GM18526 (cell line): ENCODE measurements around the gene UVRAG.

Experiments
- POLR2A ChIP-seq: IDR thresholded peaks from 3 replicates; pipeline ENCODE4 v1.6.1; 2011; ENCODE audit not compliant: insufficient read length; ENCODE audit errors: extremely low read depth

Gene UVRAG

DNA sequence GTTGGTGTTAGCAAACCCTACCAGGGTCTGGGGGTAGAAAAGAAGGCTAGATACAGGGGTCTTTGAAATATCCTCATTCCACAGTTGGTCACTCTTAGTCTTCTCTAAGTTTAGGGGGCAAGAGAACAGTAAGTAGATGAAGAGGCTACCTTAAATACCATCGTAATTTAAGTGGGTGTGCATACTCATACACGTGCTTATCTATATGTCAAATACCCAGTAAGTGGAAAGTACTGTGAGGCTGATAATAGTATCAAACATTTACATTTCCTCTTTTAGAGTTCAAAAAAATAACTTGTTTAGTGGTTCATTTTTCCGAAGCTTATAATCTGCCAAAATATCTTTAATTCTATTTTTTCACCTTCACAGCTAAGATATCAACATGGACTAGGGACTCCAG is 300.5 kb downstream of the UVRAG start:
- no peak for TF ChIP-seq POLR2A

DNA sequence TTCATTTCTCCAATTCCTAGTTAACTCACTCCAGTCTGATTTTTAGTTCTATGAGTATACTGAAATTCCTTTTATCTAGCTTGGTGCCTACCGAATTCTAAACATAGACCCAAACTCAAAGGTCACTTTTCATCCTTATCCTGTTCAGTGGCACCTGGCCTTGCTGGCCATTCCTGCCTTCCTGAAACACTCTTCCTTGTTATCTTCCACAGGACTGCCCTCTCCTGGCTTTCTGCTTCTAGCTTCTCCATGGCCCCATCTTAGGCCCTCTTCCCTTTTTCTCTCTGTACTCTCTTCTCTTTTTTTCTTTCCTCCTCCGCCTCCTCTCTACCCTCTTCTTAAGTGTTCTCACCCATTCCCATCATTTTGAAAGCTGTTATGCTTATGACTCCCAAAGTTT is 304.0 kb downstream of the UVRAG start:
- TF ChIP-seq POLR2A, result no peak

DNA sequence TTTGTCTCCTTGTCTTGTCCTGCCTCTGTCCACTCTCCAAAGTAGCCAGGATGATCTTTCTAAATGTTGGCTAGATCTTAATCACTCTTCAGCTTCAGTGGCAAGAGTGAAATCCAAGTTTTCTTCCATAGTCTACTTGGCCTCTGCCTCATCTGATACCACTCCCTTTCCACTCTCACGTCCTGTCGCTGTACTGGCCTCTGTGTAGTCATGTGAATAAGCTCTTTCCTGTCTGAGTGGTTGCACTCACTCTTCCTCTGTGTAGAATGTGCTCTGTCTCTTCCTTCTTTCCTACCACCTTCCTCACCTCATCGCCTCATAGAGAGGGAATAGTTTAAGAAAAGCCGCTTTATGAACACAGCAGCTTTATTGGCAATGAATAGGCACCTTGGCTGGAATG is 304.8 kb downstream of the UVRAG start:
- no peak for TF ChIP-seq POLR2A

DNA sequence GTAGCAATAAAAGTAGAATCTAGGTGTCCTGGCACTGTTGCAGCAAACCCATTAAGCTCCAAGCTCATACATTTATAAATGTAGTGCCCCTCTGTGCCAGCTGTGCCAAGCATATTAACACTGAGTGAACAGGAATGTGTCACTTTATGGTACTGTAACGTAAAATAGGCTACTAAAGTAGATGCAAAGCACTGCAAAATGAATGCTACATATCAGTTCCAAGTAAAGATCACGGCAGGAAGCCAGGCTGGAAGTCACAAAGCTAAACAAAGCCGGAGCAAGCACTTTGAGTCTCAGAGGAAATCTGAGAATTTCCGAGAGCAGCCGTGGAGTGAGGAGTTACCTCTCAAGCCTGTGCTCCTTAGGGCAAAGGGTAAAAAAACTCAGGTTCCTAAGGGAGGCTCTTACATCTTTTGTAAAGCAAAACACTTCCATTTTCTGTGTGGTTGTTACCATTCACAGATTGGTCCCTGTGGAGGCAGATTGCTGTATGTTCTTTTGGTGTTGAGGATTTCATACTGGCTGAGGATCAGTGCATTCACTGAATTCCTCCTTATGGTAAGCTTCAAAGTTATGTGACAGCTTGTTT is 305.6 kb downstream of the UVRAG start:
- TF ChIP-seq POLR2A, result no peak

DNA sequence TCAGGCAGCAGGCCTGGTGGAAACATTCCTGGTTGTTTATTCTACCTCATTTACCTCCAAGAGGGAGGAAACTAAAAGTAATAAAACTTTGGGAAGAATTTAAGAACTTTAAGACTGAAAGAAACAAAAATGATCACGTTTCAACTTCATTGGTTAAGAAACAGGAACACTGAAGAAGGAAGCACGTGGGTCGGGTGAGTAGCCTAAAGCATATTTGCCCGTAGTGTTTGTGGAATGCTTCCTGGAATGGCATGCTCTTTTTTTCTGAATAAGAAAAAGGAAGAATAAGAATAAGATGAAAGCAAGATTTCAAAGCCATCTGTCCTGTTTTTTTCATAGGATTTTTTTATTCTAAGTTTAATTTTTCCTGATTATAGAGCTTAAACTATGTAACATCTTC is 308.2 kb downstream of the UVRAG start:
- no peak for TF ChIP-seq POLR2A

DNA sequence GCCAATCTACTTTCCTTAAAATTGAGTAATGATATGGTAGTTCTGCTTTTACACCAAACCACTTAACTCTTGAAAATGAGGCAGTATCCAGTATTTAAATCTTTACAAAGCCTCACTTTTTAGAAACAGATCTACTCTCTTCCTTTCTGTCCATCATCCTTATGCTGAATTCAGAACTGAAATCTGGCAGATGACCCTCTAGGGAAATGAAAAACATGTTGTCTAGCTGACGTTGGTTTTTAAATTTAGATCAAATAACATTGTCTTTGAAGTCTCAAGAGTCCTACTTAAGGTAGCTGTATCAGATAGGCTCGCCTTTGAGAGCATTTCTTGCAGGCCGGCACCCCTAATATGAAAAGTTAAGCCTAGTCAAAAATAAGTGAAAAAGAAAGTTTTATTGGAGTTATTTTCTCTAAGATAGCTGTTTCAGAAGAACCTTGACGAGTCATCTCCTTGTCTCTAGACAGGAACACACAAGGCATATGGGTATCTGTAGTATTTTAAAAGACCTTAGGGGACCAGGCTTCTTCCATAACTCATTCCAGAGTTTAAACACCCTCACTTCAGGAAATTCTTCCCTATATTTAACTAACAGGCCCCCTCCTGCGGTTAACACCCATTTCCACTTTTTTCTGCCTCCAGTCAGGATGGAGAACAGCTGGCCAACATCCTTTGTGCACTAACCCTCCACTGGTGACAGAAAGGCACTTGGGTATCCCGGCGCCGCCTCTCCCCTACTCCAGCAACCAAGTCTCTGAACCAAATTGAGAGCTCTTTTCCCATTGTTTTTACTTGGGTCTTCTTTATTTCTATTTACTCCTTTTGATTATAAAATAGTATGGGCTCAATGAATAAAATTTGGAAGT is 310.1 kb downstream of the UVRAG start:
- no peak for TF ChIP-seq POLR2A

DNA sequence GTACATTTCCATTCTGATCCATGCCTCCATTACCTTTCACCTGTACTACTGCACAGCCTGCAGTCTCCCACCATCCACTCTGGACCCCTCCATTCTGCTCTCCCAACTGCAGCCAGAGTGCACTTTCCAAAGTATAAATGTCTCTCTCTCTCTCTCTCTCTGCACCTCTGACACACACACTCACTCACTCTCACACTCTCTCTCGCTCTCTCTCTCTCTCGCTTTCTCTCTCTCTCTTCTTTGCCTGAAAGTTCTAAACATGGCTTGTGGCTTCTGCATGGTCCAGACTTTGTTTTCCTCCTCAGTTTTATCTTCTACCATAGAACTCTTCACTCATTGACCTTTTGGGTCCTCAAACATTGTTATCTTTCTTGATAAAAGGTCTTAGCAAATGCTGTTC is 314.7 kb downstream of the UVRAG start:
- TF ChIP-seq POLR2A, result no peak

DNA sequence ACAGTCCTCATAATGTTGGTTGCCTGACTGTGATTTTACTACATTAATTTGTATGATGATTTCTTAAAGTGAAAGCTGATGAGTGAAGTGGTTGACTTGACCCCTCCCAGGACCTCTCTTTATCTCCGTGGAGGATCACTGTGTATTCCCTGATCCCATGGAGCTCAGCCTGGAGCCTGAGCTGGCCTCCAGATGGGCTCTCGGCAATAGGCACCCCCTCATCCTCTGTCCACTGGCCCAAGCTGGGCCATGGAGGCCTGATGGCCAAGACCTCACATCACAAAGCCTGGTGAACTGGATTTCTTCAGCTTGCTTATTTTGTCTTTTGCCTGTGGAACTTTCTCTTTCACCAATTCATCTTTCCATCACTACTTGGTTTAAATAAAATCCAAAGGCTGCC is 316.1 kb downstream of the UVRAG start:
- no peak for TF ChIP-seq POLR2A

DNA sequence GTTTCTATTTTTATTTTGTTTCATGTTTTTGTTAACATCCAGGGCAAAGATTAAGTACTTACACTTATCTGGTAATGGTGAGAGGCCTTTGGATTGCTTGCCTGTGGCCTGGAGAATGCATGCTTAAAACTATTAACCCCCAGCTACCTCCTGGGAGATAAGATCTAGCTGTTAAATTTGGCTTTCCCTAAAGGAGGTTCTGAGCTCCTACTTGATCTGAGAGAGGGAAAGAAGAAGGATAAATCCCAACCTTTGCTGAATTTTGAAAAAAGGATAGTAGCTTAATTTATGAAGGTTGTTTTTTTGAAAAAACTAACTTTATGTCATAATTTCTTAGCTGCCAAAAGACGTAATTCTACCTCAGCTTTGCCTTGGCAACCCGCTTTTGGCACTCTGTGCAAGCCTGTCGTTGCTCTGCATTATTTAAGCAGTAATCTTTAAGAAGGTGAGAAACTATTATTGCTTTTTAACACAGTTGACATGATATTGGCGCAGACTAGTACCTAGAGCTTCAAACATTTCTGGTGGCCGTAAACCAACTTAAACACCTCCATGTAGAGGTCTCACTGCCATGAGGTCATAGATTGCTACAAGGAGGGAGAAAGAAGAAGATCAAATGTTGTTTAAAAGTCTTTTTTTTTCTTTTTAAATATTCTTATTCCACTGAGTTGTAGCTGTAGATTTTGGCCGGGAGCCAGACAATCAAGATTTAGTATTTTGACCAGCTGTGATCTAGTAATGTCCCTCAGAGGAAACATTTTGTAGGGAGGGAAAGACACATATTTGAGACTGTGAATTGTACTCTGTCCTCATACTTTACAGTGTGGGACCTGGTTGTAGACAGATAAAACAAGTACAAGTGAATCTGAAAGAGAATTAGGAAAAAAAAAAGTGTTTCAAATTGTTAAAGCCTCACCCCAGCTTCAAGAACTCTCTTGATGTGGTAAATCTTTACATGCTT is 316.9 kb downstream of the UVRAG start:
- TF ChIP-seq POLR2A, result no peak

DNA sequence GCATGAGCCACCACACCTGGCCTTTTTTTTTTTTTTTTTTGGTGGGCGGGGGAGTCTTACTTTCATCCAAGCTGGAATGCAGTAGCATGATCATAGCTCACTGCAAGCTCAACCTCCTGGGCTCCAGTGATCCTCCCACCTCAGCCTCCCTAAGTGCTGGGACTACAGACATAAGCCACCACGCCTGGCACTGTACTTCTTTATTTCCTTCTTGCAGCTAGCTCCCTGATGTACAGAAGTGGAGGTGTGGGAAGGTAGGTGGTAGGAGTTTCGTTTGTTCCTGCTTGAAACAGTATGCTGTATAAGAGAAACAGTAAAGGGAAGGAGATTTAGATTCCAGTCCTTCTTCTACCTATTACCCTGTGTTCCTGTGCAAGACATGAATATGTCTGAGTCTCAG is 319.2 kb downstream of the UVRAG start:
- TF ChIP-seq POLR2A, result no peak

DNA sequence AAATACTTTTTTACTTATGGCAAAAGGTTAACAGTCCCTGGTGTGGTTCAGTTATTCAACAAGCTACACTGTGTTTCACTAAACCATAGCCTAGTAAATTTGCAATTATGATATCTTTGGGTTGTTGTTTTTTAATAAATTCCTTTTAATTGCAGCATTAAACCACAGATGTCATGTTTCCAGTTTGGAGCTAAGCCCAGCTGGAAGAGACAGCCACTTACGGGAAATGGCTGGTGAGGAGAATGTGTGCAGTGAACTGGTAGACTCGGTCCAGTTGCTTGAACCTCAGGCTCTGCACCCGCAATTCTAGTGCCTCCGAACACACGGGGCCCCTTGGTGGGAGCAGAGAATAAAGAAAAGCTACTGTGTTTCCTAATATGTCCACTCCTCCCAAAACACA is 320.5 kb downstream of the UVRAG start:
- TF ChIP-seq POLR2A, result no peak

DNA sequence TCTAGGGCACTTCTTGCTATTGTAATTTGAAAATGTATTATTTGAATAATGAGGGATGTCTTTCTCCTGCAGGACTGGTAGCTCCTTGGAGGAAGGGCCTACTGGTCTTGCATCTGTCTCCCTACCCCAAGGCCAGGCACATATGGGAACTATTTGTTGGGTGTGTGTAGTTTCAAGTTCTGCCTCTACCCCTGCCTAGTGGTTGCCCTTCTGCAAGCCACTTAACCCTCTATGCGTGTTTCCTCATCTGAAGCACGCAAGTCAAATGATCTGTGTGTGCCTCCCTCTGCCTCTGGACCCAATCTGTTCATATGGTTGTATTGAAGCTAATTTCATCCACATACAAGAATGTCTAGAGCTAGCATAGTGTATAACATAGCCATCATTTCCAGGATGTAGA is 324.3 kb downstream of the UVRAG start:
- TF ChIP-seq POLR2A, result no peak

DNA sequence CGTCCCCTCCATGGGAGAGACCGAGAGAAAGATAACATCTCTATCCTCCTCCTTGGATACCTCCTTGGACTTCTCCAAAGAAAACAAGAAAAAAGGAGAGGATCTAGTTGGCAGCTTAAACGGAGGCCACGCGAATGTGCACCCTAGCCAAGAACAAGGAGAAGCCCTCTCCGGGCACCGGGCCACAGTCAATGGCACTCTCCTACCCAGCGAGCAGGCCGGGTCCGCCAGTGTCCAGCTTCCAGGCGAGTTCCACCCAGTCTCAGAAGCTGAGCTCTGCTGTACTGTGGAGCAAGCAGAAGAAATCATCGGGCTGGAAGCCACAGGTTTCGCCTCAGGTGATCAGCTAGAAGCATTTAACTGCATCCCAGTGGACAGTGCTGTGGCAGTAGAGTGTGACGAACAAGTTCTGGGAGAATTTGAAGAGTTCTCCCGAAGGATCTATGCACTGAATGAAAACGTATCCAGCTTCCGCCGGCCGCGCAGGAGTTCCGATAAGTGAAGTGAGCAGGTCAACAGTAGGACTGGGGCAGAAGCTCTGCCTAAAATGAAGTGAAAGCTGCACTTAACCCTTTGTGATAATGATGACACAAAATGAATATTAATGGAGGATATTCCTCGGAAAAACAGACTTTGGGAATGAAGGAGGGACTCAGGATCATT is 326.0 kb downstream of the UVRAG start:
- TF ChIP-seq POLR2A, result no peak

DNA sequence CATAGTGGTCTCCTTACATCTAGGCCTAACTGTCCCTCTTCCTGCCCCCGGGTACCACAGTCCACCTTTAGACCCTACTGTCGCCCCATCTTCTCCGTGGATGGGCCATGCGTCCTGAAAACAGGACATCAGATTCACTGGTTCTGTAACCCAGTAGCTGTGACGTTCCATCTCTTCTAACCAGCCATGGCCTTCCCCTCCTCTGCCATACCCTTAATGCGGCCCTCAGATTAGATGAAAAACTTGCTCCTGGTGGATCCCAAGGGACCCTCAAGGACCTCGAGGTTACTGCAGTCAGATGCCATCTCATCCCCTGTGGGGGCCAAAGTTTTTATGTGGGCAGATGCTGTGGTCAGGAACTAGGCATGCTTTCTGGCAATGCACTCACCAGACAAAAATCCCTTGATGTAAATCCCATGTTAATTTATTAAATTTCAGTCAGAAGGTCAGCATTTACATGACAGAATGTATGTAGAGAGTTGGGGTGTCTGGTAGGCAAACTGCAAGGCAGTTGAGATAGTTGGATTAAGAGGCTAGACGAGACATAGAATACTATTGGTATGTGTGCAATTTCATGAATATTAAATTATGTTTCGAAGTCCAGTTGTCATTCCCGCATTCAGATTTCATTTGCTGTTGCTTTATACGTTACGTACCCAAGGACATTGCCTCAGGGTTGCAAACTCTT is 327.0 kb downstream of the UVRAG start:
- TF ChIP-seq POLR2A, result no peak

DNA sequence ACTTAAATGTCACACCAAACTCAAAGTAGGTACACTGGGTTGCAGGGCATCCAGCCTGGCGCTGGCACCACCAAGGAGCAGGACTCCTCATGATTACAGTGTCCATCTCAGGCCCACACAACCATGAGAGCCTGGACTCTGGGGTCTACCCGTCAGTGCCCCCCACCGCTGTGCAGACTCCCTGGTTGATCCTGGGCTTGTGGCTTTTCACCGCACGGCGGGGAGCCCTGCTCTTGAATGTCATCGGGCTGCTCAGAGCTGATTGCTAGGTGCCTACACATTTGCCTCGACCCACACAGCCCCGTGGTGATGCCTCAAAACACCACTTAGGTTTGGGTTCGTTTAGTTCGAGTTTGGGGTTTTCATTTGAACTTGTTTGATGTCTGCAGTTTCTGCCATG is 328.3 kb downstream of the UVRAG start:
- TF ChIP-seq POLR2A, result no peak
